GM12873 (cell line): ENCODE data around the gene COL4A5.

Experiments
- CTCF ChIP-seq: IDR thresholded peaks from 2 replicates; pipeline ENCODE4 v1.5.1; 2012; ENCODE audit warnings: low read depth, mild to moderate bottlenecking, moderate library complexity, low read length, control low read depth; ENCODE audit not compliant: insufficient read depth; ENCODE audit errors: missing control alignments

COL4A5 gene

DNA sequence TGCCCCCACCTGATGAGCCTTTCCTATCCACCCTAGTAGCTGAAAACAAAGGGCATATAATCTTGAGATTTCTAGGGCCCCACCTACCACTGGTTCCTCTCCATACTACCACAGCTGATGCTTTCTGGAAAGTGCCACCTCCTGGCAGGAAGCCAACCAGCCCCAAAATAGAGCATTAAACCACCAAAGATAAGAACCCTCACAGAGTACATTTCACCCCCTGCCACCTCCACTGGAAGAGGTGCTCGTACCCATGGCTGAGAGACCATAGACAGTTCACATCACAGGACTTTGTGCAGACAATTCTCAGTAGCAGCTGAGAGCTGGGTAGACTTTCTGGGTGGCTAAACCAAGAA lies 202.6 kb downstream of the COL4A5 start:
- no peak for TF ChIP-seq CTCF

DNA sequence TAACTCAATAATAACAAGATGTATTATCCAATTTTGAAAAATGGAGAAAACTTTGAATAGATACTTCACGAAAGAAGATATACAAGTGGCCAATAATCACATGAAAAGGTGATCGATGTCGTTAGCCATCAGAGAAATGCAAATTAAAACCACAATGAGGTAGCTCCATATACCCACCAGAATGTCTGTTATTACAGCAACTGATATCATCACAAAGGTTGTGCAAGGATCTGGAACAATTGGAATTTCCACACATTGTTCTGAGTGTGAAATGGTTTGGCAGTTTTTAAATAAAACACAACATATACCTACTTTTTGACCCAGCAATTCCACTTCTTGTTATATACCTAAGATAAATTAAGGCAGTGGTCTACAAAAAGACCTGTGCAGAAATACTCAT lies 225.1 kb downstream of the COL4A5 start:
- TF ChIP-seq CTCF, result no peak

GRCh38 chrX:108666101-108666500 lies 226.5 kb downstream of the COL4A5 start:
- no peak for TF ChIP-seq CTCF

- no peak for TF ChIP-seq CTCF
Observed at GRCh38 chrX:108671526-108671925, 231.9 kb downstream of the COL4A5 start.

- no peak for TF ChIP-seq CTCF
Observed at GRCh38 chrX:108696690-108697089, 257.1 kb downstream of the COL4A5 start.

GRCh38 chrX:108699368-108699767 lies 259.7 kb downstream of the COL4A5 start:
- peak; percentile 52 for TF ChIP-seq CTCF

- TF ChIP-seq CTCF, result no peak
Observed at GRCh38 chrX:108701633-108702032, 262.0 kb downstream of the COL4A5 start.

DNA sequence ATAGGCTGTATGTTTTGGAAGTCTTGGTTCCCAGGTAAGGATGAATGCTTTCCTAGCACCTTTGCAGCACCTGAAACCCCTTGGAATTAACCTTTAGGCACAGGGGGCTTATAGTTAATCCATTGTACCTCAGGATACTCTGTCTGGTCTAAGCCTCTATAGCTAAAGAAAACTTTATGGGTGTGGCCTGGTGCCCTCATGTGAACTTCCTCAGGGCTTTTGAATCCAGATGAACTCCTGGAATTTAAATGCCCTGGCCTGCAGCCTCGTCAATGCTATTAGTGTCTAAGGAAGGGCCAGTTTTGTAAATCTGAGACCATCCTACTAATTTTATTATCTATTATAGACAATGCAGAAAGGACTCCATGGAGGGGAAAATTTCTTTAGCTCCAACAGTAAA lies 262.9 kb downstream of the COL4A5 start:
- TF ChIP-seq CTCF, result no peak
